22Rv1 (cell line): Measurements from ENCODE around the gene SECTM1.
A peak's percentile ranks its signal among the peaks of the same experiment; 100 is the strongest.

Source experiments
- H3K27ac ChIP-seq: fragments of 450-650 bp; 2 replicates; pipeline ENCODE4 v1.5.1; 2017
- ZFX ChIP-seq: fragments of 450-650 bp; IDR thresholded peaks from 2 replicates; pipeline ENCODE4 v1.6.1; 2017; ENCODE audit warnings: antibody characterized with exemption, borderline replicate concordance
- TF ChIP-seq, protein P1 (sequence below): fragments of 450-650 bp; IDR thresholded peaks from 2 replicates; pipeline ENCODE4 v1.5.1; 2017; ENCODE audit warnings: mild to moderate bottlenecking

The SECTM1 gene

DNA sequence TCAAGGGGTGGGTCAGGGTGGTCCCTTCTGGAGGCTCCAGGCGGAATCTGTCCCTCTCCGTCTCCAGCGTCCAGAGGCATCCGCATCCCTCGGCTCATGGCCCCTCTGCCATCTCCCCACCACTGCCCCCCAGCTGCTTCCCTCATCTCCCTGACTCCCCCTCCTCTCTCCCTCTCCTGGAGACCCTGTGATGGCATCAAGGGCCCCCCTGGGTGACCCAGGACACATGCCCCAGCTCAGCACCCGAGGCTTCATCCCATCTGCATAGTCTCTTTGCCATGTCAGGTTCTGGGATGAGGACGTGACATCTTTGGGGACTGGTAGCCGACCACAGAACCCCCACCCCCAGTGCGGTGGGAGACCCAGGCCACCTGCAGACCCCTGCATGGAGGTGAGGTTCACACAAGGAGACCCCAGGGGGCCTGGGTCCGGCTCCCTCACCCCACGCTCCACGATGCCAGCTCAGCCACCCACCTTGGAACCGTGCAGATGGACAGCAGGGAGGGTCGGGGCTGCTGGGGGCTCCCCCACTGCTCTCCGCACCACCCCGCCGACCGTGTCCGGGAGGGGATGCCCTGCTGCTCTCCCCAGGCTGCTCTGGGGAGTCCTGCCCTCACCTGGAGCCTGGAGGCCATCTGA is 3.8 kb downstream of the SECTM1 start:
- no peak overlapping the region for H3K27ac ChIP-seq
- TF ChIP-seq, protein P1, sequence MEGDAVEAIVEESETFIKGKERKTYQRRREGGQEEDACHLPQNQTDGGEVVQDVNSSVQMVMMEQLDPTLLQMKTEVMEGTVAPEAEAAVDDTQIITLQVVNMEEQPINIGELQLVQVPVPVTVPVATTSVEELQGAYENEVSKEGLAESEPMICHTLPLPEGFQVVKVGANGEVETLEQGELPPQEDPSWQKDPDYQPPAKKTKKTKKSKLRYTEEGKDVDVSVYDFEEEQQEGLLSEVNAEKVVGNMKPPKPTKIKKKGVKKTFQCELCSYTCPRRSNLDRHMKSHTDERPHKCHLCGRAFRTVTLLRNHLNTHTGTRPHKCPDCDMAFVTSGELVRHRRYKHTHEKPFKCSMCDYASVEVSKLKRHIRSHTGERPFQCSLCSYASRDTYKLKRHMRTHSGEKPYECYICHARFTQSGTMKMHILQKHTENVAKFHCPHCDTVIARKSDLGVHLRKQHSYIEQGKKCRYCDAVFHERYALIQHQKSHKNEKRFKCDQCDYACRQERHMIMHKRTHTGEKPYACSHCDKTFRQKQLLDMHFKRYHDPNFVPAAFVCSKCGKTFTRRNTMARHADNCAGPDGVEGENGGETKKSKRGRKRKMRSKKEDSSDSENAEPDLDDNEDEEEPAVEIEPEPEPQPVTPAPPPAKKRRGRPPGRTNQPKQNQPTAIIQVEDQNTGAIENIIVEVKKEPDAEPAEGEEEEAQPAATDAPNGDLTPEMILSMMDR = no peak
- TF ChIP-seq ZFX = no peak

DNA sequence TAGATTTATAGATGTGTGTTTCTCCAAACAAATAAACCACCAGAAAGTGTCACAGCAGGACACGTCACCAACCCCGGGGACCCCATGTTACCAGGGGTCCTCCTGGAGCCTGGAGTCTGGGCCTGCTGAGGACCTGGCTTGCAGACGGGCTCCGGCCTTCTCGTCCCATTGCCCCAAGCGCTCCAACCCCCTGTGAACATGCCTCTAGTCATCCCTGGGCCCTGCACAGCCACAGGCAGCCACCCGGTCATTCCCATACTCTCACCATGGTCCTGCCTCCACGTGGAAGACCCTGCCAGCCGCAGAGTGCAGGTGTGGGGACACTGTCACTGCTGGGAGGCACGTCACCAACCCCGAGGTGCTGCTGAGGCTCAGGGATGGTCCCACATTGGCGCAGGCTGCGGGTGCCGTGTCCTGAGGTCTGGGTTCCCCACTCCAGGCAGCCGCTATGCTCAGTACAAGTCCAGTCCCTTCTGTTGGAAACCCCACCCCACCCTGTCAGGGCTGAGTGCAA is 4.5 kb downstream of the SECTM1 start:
- peak overlapping the region; percentile 42 for H3K27ac ChIP-seq
- TF ChIP-seq ZFX = no peak
- TF ChIP-seq, protein P1 = no peak

DNA sequence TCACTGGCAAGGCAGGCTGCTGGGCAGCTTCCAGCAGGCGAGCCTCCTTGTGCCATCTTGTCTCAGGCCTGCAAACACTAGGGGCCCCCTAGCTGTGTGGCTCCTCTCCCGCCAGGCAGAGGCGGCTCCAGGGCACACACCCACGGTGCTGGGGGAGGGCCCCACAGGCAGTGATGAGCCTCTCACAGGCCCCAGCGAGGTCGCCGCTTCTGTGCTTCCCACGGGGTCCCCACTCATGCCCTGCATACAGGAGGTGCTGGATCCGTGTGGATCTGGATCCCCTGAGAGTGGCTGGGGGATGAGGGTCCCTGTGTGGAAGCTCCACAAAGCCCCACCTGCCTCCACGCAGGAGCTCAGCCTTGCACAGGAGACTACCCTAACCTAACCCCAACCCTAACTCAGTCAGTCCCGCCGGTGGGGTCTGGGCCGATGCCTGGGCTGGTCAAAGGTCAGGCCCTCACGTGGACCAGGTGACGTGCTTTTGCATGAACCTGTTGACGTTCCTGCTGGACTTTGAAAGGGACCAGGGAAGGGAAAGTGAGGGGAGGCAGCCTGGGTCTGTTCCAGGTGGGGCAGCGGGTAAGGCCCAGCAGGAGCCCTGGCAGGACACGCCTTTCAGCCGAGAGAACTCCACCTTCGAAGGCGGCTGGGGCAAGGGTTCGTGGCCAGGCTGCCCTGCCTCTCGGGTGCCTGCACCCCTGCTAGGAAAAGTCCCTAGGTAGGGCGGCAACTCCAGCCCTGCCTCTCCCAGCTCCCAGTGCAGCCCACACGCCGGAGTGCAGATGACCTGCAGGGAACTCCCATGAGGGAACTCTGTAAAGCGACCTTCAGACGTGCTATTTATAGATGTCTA is 5.2 kb downstream of the SECTM1 start:
- peak overlapping the region; percentile 42 for H3K27ac ChIP-seq
- TF ChIP-seq, protein P1 = no peak
- TF ChIP-seq ZFX = no peak

DNA sequence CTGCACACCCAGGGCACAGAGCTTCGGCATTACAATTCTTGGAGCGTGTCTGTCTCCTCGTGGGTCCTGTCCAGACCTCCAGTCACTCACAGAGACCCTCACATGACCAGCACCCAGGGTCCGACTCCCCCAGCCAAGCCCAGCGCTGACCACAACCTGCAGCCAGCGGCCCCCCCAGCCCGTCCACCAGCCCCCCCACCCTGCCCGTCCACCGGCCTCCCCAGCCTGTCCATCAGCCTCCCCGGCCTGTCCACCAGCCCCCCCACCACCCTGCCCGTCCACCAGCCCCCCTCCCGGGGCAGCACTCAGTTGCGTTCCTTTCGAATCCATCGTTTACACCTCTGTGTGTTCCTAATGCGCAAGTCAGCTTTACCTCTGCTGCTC is 5.8 kb downstream of the SECTM1 start:
- TF ChIP-seq ZFX = no peak
- TF ChIP-seq, protein P1 = no peak
- no peak overlapping the region for H3K27ac ChIP-seq

DNA sequence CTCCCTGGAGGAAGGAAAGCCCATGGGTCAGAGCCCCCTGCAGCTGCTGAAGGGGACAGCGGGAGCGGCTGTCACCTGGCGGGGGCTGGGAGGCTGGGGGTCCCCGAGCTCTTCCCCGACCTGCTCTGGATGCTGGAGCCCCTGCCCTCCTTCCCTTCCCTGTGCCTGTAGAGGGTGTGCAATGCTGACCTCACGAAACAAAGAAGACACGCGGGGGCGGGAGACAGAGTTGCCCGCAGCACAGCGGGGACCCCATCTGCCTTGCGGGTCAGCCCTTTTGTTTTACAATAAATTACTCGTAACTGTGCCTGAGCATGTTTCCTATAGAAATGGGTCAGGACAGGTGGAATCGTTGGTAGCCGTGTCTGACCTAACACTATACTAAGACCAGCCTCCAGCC is 6.3 kb downstream of the SECTM1 start:
- TF ChIP-seq, protein P1 = no peak
- TF ChIP-seq ZFX = no peak
- no peak overlapping the region for H3K27ac ChIP-seq

DNA sequence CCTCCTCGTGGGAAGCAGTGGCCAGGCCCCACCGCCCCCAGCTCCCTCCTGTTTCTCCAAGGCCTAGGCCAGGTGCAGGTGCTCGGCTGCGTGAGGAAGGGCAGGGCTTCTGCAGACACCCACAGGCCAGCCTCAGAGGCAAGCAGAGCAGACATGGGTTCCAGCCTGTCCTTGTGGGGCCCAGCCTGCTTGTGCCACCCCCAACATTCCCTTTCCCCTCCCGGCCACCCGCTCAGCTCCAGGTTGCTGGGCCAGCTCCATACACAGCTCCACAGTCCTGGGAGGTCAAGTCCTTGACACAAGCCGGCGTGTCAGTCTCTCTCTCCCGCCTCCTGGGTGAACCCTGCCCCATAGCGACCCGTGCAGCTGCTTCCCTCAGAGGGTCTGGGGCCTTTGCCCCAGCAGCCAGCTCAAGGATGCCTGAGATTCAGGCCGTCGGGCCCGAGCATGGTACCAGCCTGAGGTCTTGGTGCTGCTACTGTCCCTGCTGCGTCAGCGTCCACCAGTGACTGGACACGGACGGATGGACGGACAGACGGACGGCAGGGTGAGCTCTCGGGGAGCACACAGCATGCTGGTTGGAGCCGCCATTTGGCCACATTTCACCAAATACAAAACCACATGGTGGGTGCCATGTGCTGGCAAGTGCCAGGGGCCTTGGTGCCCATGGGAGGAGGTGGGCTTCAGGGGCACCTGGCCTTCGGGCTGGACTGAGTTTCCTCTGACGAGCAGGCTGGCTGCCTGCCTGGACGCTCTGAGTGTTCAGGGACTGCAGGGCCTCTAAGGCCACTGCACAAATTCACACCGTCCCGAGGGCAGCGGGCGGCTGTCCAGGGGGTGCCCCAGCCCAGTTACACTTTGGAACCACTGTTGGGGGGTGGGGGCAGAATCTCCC is 8.0 kb downstream of the SECTM1 start:
- H3K27ac ChIP-seq = no peak overlapping the region
- TF ChIP-seq, protein P1 = no peak
- no peak for TF ChIP-seq ZFX
